NCI-H524 treated with DMSO at 0.1 percent for 48 hours (cell line): ENCODE measurements around the gene MYH15.

Source experiments
- DNase-seq: peaks from one replicate; lab custom pipeline; 2025; lab: John Stamatoyannopoulos, UW

Gene MYH15

DNA sequence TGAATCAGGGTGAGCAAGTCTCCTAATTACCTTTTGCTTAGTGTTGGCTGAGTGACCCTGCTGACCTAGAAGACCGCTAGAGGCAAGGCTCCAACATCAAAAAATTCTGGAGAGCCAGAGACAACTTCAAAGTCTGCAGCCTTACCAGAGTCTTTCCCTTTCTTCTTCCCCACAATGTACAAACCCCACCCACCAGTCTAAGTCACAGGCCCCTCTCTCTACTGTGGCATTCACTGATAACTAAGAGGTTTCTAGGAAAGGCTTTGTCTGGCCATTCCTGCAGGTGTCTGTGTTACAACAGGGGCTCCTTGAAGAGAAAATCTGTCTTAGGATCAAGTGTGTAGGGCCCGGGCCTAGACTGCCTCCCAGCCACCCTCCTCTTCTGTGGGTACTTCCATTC, 525 bp downstream of the MYH15 start:
- no peak for DNase-seq

GRCh38 chr3:108509263-108509662, 1.1 kb downstream of the MYH15 start:
- DNase-seq: peak; percentile 45

GRCh38 chr3:108507902-108508301, 2.5 kb downstream of the MYH15 start:
- no peak for DNase-seq

DNA sequence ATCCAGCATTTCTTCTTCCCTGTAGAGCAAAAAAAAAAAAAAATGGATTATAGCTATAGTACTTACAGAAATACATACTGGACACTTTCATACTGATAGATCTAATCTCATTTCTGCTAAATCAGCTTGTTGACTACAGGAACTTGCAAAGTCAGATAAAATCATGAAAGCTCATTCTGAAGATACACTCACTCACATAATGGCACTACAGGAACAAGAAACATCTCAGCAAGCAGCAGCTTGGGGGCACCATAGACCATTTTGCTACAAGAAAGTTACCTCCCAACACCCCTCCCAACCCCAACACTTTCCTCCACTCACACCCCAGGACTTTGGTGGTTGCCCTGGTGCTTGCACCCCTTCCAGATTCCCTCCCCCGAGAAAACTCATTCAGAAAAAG, 4.6 kb downstream of the MYH15 start:
- no peak for DNase-seq

- no peak for DNase-seq
Measured at GRCh38 chr3:108503722-108504121, 6.7 kb downstream of the MYH15 start.

GRCh38 chr3:108501535-108501934, 8.9 kb downstream of the MYH15 start:
- no peak for DNase-seq

DNA sequence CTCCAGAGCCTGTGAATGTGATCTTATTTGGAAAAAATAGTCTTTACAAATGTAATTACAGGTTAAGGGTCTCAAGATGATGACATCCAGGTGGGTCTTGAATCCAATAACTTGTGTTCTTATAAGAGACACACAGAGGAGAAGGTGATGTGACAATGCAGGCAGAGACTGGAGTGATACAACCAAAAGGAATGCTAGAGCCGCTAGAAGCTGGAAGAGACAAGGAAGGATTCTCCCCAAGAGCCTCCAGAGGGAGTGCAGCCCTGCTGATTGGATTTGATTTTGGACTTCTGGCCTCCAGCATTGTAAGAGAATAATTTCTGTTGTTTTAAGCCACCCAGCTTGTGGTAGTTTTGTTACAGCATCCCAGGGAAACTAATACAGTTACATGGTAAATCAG, 9.7 kb downstream of the MYH15 start:
- no peak for DNase-seq

GRCh38 chr3:108497271-108497670, 13.1 kb downstream of the MYH15 start:
- DNase-seq: no peak

- no peak for DNase-seq
Measured at GRCh38 chr3:108495717-108496116, 14.7 kb downstream of the MYH15 start.

DNA sequence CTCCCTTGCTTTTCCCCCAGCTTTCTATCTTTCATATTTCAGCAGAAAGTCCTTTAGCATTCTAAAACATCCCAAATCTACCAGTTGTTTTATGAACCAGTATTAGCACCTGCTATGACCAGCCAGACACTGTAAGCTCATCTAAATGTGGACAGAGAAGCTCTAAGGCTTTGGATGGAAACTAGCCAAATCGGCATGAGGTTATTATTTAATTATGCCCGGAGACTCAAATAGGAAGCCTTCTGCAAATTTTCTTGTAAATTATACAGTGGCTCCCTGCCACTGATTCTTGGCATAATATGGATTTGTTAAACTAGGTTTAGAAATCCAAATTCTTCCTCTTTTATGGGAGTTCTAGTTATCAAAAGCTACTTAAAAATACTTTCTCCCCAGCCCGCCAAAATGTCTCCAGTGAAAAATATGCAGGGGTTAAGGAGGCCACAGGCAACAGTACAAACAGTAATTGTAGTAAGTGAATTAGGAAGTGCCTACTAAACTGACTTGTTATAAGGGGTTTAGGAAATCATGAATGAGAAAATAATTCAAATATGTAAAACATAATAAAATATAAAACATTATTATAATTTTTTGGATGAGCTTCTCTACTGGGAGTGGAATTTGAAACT, 15.4 kb downstream of the MYH15 start:
- no peak for DNase-seq

- DNase-seq: peak; percentile 28
Measured at GRCh38 chr3:108493862-108494261, 16.5 kb downstream of the MYH15 start.

DNA sequence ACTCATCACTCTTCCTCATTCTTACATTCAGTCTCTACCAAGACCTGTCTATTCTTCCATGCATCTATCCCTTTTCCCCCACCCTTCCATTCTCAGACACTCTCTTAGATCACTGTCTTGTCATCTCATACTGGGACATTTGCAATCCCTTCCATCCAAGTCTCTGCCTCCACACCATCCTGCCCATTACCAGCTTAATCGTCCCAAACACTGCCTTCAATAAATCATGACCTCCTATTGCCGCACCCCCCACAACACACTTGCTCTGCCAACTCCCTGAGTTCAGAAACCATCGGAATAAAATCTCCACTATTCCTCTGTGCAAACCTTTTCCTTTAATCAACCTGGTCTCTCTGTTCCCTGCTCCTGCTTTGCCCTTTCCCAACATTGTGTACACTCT, 18.9 kb downstream of the MYH15 start:
- no peak for DNase-seq

DNA sequence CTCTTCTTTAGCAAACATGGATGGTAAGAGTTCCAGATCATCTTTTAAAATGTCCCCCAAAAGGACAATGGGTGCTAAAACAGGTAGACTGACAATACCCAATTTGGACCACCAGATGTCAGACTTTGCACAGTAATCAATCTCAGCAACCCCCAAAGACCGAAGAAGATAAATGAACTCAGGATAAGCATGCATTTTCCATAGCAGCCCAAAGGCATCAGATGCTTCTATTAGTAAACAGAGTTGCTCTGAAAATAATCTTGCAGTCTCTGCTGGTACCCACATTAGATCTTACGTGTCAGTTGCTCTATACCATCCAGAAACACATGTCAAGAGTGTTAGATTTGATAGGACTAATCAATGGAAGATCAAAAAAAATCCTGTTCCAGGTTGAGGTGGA, 20.6 kb downstream of the MYH15 start:
- no peak for DNase-seq

GRCh38 chr3:108488631-108489030, 21.8 kb downstream of the MYH15 start:
- DNase-seq: no peak

DNA sequence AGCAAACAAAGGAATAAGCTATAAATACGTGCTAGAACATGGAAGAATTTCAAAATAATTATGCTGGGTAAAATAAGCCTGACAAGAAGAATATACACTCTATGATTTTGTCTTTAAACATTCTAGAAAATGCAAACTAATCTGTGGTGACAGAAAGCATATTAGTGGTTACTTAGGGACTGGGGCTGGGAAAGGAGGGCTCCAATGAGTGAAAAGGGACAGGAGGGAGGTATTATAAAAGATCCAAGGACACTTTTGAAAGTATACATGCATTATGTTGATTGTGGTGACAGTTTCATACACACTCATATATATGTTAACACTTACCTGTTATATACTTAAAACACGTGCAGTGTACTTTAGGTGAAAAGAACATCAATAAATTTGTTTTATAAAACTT, 23.0 kb downstream of the MYH15 start:
- DNase-seq: no peak

DNA sequence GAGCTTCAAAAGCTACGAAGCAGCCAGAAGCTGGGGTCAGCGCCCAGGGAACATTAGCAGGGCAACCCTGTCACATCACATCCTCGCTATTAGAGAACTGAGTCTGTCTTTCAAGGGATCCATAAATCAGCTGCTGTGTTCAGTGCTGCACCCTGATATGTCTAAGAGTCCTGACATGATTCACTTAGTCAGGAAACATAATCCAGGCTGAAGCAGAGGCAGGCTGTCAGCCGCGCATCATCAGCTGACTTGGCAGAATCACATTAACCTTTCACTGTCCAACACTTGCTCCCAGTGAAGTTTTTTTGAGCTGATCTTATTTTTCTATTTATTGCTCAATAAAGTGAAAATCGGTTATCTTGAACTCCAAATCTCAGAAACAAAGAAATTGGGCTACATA, 23.5 kb downstream of the MYH15 start:
- peak; percentile 36 for DNase-seq

DNA sequence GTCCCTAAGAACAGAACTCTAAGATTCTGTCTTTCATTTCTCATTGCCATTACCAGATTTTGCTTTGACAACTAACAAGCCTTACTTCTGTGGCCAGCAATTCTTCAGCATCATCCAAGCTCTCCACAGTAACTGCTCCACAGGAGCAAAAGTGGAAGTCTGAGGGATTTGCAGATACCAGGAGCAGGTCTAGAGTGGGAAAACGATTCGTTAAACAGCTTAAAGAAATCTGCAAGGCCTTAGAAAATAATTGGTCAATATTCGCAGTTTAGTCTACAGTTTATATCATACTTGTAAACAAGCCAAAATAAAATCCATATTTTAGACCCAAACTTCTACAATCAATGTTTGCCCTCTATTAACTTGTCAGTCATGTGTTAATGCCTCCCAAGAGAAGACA, 24.1 kb downstream of the MYH15 start:
- no peak for DNase-seq

- DNase-seq: peak; percentile 89
Measured at GRCh38 chr3:108485146-108485545, 25.2 kb downstream of the MYH15 start.

DNA sequence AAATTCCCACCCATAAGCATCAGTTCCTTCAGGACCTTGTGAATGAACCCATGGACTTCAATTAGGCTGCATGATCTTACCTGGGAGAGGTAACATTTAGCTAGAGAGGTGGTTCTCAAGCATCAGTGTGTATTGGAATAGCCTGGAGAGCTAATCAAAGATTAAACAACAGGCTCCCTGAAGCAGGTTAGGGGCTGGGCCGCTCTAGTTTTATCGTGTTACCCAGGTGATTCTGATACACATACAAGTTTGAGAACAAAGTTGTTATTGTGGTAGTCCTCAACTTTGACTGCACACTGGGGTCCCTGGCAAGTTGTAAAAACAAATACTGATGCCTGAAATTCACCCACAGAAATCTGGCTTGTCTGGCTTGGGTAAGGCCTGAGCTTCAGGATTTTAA, 31.2 kb downstream of the MYH15 start:
- no peak for DNase-seq

DNA sequence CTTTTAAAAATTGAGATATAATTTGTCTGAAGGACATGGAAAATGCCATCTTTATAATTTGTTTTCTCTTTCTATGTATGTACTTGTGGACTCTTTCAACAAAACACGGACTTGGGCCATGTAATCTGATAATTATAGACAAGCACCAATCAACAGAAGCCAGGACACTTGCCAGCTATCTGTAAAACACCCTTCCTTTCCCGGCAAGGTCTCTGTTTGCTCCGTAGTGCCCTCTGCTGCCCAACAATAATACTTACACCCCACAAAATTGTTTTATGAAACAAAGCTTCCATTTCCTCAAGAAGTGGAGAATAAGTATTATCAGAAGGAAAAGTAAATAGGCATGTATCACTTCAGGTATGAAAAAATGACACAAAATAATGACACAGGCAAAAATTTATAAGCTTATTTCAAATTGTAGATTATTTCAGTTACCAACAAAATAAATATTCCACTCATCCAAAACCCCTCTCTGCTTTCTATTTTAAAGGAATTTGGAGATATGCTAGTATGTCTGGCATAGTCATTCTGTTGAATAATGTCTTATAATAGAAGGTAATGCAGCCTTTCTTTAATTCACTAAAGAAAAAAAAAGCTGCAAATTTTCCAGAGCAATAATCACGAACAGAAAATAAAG, 32.8 kb downstream of the MYH15 start:
- DNase-seq: peak; percentile 77

DNA sequence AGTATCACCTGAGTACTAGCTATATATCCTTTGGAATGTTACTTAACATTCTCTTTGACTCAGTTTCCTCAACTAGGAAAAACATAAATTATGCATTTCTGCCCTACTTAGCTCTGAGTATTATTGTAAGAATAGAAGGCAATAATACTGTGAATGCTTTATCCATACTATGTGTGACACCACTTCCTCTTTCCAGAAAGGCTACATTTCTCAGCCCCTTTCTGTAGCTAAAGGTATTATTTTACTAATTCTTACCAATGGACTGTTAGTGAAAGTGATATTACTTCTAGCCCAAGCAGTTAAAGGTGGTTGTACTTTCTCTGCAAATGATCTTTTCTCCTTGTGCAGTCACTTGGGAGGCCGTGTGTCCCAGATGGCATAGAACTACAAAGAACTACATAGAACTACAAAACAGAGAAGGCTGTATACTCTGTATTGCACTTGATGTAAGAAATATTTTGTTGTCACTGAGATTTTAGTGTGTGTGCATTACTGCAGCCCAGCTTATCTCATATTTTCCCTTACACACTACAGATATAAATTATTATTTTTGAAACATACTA, 35.1 kb downstream of the MYH15 start:
- DNase-seq: no peak

- DNase-seq: no peak
Measured at GRCh38 chr3:108474581-108474980, 35.8 kb downstream of the MYH15 start.

DNA sequence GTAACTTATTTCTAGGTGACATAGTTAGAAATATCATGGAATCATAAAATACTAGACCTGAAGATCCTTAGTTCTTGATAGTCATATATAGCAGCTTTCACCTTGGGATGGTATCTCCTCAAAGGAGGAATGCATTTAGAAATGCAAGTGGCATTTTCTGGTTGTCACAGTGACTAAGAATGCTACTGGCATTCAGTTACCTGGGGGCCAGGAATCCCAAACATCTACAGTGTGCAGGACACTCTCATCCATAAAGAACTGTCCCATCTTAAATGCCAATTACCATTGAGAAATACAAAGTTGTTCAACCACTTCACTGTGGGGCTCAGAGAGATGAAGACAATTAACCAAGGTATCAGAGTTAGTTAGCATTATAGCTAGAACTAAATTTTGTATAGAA, 36.7 kb downstream of the MYH15 start:
- DNase-seq: no peak
